Suprapubic skin (tissue), 4 donors: ENCODE measurements around the gene GGTLC1. TPM values are rescaled to one million over a fixed set of nuclear protein-coding genes. Genes with fewer than 3 reads are reported as not detected.

ENCODE experiments used
- DNase-seq, 2 donors: peaks; one replicate each; pipeline ENCODE4 v3.0.0-alpha.2; 2019; ENCODE audit warnings: low spot score in 2 of 2
- H3K27ac ChIP-seq: fragments of 200-600 bp; sonication (generic); one replicate; pipeline ENCODE4 v1.5.1; 2019
- H3K27me3 ChIP-seq: fragments of 200-600 bp; sonication (generic); one replicate; pipeline ENCODE4 v1.5.1; 2019
- H3K36me3 ChIP-seq: fragments of 200-600 bp; sonication (generic); one replicate; pipeline ENCODE4 v1.5.1; 2019
- H3K4me1 ChIP-seq: fragments of 200-600 bp; sonication (generic); one replicate; pipeline ENCODE4 v1.5.1; 2019
- H3K4me3 ChIP-seq: fragments of 200-600 bp; sonication (generic); one replicate; pipeline ENCODE4 v1.5.1; 2019; ENCODE audit warnings: mild to moderate bottlenecking
- H3K9me3 ChIP-seq: fragments of 200-600 bp; sonication (generic); one replicate; pipeline ENCODE4 v1.5.1; 2019
- EP300 ChIP-seq: sonication (generic); formaldehyde crosslinking; IDR thresholded peaks from one replicate; pipeline ENCODE4 v1.6.1; 2017; ENCODE audit warnings: antibody characterized with exemption
- POLR2A ChIP-seq, 2 donors: fragments of 450-650 bp; IDR thresholded peaks; one replicate each; pipeline ENCODE4 v1.6.1; 2017; ENCODE audit warnings: antibody characterized with exemption in 2 of 2, mild to moderate bottlenecking in 2 of 2, moderate library complexity in 2 of 2
- POLR2AphosphoS5 ChIP-seq, 3 donors: sonication (generic); formaldehyde crosslinking; IDR thresholded peaks; one replicate each; pipeline ENCODE4 v1.6.1; 2017; ENCODE audit warnings: antibody characterized with exemption in 3 of 3
- WGBS: methylation state at CpG from one replicate; pipeline ENCODE4 v1.1.5; 2018; 5-methylcytosine and 5-hydroxymethylcytosine counted together
- total RNA-seq, 4 donors: library from RNA; depleted of rRNA; stranded (reverse); fragments of >200 nt; gene quantifications; one replicate each; pipeline ENCODE4 v1.1.0, GENCODE V29; 2016
- TF ChIP-seq, protein P1 (sequence below), 2 donors: fragments of 200-600 bp in 1 of 2; fragments of 450-650 bp in 1 of 2; sonication (generic) in 1 of 2; IDR thresholded peaks; one replicate each; pipeline ENCODE4 v1.5.1; 2016 to 2019; ENCODE audit warnings: antibody characterized with exemption in 2 of 2, mild to moderate bottlenecking in 1 of 2, moderate library complexity in 1 of 2

GGTLC1 gene
- total RNA-seq, 4 donors from 2014 or later, result not detected

- Histone ChIP-seq H3K27me3 (peaks cover 2% of the 10 kb centered on the region), H3K4me3 (no peak overlapping the region), H3K4me1 (no peaks in the 10 kb centered on the region), H3K27ac (no peak overlapping the region), H3K36me3 (no peaks in the 10 kb centered on the region), H3K9me3 (no peaks in the 10 kb centered on the region)
- no peak for DNase-seq
- TF ChIP-seq POLR2AphosphoS5 (IDR thresholded peaks at IDR 0.05), result no peak
- TF ChIP-seq, protein P1, sequence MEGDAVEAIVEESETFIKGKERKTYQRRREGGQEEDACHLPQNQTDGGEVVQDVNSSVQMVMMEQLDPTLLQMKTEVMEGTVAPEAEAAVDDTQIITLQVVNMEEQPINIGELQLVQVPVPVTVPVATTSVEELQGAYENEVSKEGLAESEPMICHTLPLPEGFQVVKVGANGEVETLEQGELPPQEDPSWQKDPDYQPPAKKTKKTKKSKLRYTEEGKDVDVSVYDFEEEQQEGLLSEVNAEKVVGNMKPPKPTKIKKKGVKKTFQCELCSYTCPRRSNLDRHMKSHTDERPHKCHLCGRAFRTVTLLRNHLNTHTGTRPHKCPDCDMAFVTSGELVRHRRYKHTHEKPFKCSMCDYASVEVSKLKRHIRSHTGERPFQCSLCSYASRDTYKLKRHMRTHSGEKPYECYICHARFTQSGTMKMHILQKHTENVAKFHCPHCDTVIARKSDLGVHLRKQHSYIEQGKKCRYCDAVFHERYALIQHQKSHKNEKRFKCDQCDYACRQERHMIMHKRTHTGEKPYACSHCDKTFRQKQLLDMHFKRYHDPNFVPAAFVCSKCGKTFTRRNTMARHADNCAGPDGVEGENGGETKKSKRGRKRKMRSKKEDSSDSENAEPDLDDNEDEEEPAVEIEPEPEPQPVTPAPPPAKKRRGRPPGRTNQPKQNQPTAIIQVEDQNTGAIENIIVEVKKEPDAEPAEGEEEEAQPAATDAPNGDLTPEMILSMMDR (IDR thresholded peaks at IDR 0.05), result no peak
- no peak for TF ChIP-seq EP300
- no peak for TF ChIP-seq POLR2A (IDR thresholded peaks at IDR 0.05)
- 72% methylated on average over 13 of the region's 13 CpGs for WGBS
Measured at GRCh38 chr20:23954008-23954745, 34.4 kb downstream of the GGTLC1 start.

- Histone ChIP-seq H3K27me3 (no peaks in the 10 kb centered on the region), H3K9me3 (no peaks in the 10 kb centered on the region), H3K4me3 (no peak overlapping the region), H3K4me1 (no peaks in the 10 kb centered on the region), H3K27ac (no peak overlapping the region), H3K36me3 (no peaks in the 10 kb centered on the region)
- no peak for DNase-seq
- TF ChIP-seq, protein P1 (IDR thresholded peaks at IDR 0.05), result no peak
- TF ChIP-seq EP300, result no peak
- no peak for TF ChIP-seq POLR2AphosphoS5 (IDR thresholded peaks at IDR 0.05)
- no peak for TF ChIP-seq POLR2A (IDR thresholded peaks at IDR 0.05)
- 71% methylated on average over 3 of the region's 3 CpGs for WGBS
Measured at GRCh38 chr20:23946206-23946605, 42.4 kb downstream of the GGTLC1 start.

DNA sequence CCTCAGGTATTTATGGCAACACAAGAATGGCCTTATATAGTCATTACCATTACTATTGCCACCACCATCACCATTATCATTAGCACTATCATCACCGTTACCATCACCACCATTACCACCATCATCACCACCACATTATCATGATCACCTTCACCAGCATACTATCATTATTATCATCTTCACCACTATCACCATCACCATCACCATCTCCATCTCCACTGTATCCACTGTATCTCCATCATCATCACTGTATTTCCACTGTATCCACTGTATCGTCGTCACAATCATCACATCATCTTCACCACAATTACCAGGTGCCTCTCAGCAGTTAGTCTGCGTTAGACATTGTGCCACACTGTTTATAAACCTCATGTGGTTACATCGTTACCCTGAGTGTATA, 45.3 kb downstream of the GGTLC1 start:
- no peaks in the 10 kb centered on the region for H3K9me3 ChIP-seq
- no peak overlapping the region for H3K27ac ChIP-seq
- no peaks in the 10 kb centered on the region for H3K27me3 ChIP-seq
- TF ChIP-seq POLR2AphosphoS5 (IDR thresholded peaks at IDR 0.05) (no peak), POLR2A (IDR thresholded peaks at IDR 0.05) (no peak), EP300 (no peak)
- TF ChIP-seq, protein P1 (IDR thresholded peaks at IDR 0.05), result no peak
- DNase-seq, result no peak
- H3K4me3 ChIP-seq, result no peak overlapping the region
- 90% methylated on average over 5 of the region's 5 CpGs for WGBS
- H3K4me1 ChIP-seq, result no peaks in the 10 kb centered on the region
- H3K36me3 ChIP-seq, result no peaks in the 10 kb centered on the region

- Histone ChIP-seq H3K9me3 (no peaks in the 10 kb centered on the region), H3K36me3 (no peaks in the 10 kb centered on the region), H3K27me3 (no peaks in the 10 kb centered on the region), H3K4me1 (no peaks in the 10 kb centered on the region), H3K27ac (no peak overlapping the region), H3K4me3 (no peak overlapping the region)
- DNase-seq, result no peak
- no peak for TF ChIP-seq POLR2AphosphoS5 (IDR thresholded peaks at IDR 0.05)
Measured at GRCh38 chr20:23939641-23940040, 48.9 kb downstream of the GGTLC1 start.

GRCh38 chr20:23939063-23939462, 49.5 kb downstream of the GGTLC1 start:
- Histone ChIP-seq H3K4me3 (no peak overlapping the region), H3K27ac (no peak overlapping the region), H3K27me3 (no peaks in the 10 kb centered on the region), H3K36me3 (no peaks in the 10 kb centered on the region), H3K4me1 (no peaks in the 10 kb centered on the region), H3K9me3 (no peaks in the 10 kb centered on the region)
- WGBS, result 52% methylated on average over 2 of the region's 2 CpGs
- no peak for TF ChIP-seq POLR2A (IDR thresholded peaks at IDR 0.05)
- TF ChIP-seq, protein P1 (IDR thresholded peaks at IDR 0.05), result no peak
- TF ChIP-seq EP300, result no peak
- TF ChIP-seq POLR2AphosphoS5 (IDR thresholded peaks at IDR 0.05), result no peak
- no peak for DNase-seq

GRCh38 chr20:23938118-23938438, 50.5 kb downstream of the GGTLC1 start:
- WGBS, result 100% methylated on average over 1 of the region's 2 CpGs
- TF ChIP-seq, protein P1 (IDR thresholded peaks at IDR 0.05), result no peak
- no peak for TF ChIP-seq POLR2A (IDR thresholded peaks at IDR 0.05)
- no peak for TF ChIP-seq POLR2AphosphoS5 (IDR thresholded peaks at IDR 0.05)

More at GRCh38 chr20:23938118-23938438, 50.5 kb downstream of the GGTLC1 start:
- Histone ChIP-seq H3K36me3 (no peaks in the 10 kb centered on the region), H3K27me3 (no peaks in the 10 kb centered on the region), H3K4me3 (no peak overlapping the region), H3K4me1 (no peaks in the 10 kb centered on the region), H3K9me3 (no peaks in the 10 kb centered on the region), H3K27ac (no peak overlapping the region)
- DNase-seq, result no peak
